GM18867 (cell line): ENCODE measurements around the gene REEP3.
"Not testable (repeated sequence)": the region's sequence is repeated elsewhere in the genome, so short reads cannot be mapped to it uniquely, and the experiment has no call there.

Experiments used
- ATAC-seq: cut with Tn5 transposase; IDR thresholded peaks from one replicate; pipeline ENCODE4 v1.9.1; 2021; ENCODE audit warnings: mild to moderate bottlenecking, moderate library complexity; ENCODE audit not compliant: unreplicated experiment

REEP3 gene

DNA sequence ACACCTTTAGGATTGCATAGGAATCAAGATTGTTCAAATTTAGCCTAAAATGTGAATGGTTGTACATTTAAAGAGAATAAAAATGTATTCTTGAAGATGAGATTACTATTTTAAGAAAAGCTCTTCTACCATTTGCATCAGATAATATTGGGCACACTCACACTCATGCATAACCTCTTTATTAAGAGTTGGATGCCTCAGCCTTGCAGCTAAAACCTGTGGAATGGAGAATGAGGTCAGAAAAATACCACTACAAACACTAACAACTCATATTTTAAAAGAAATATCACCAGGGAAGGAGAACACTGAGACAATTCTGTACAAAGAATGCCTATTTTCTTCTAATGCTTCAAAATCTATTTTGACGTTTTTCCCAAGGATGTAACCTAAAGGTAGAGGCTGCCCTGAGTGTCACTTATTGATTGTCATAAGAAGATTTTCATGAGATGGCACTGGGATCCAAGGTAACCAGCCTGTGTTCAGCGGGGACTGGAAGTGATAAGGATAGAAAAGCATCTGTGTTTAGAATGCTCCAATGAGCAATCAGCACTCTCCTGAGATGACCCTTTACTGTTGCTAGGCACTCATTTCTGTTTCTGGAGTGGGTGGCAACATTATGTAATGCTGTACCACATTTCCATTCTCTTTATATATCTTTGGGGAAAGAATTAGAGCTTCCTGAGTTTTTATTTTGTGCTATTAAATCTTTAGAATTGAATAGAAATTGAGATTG lies 26.6 kb downstream of the REEP3 start:
- no peak for ATAC-seq

GRCh38 chr10:63548860-63549259 lies 27.7 kb downstream of the REEP3 start:
- no peak for ATAC-seq

- ATAC-seq = no peak
Measured at GRCh38 chr10:63549810-63550209, 28.6 kb downstream of the REEP3 start.

GRCh38 chr10:63553031-63553430 lies 31.8 kb downstream of the REEP3 start:
- ATAC-seq = no peak

DNA sequence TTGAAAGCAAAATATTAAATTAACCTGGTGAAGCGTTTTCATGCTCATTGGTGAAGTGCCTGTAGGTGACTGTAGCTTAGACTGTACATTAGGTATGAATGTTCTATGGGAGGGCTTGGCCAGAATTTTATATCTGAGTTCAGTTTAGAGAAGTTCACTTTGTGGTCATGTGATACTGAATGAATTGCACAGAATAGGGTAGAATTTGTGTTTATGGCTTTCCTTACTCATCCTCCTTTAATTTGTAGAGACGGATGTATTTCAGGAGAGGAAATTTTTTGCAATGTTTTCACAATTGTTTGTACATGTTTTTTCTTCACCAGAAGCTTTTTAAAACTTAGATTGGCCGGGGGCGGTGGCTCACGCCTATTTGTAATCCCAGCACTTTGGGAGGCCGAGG lies 32.3 kb downstream of the REEP3 start:
- no peak for ATAC-seq

DNA sequence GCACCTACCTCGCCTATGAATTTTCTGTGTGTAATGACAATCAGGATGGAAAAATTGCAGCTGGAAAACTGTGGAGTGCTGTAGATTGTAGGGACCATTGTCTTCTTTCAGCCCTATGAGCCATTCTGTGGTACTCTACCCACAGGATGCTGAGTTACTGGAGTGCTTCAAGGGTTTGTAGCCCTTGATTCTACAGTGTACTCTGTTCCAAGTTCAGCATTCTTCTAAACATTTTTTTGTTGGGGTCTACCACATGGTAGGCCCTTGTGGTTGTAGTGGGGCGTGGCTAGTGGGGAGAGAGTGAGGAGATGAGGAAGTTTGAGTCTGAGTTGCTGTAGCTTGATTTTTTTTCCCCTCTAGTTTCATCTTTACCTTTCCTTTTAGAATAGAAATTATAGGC lies 33.5 kb downstream of the REEP3 start:
- ATAC-seq = peak; percentile 53

DNA sequence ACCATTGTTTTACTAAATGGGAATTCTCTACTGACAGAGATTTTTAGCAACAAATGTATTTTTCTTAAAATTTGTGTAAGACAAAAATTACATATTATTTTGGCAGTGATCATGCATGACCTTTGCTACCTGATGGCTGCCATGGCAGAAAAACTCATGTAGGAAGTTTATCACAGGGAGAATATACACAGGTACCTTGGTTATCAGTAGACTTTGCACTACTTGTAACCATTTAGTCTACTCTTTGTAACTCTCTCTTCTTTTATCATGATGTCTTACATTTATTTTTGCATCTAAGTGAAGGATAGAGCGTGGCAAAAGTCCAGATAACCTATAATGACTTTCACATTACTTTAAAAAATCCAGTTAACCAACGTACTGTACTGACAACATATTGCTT lies 34.1 kb downstream of the REEP3 start:
- ATAC-seq = no peak

DNA sequence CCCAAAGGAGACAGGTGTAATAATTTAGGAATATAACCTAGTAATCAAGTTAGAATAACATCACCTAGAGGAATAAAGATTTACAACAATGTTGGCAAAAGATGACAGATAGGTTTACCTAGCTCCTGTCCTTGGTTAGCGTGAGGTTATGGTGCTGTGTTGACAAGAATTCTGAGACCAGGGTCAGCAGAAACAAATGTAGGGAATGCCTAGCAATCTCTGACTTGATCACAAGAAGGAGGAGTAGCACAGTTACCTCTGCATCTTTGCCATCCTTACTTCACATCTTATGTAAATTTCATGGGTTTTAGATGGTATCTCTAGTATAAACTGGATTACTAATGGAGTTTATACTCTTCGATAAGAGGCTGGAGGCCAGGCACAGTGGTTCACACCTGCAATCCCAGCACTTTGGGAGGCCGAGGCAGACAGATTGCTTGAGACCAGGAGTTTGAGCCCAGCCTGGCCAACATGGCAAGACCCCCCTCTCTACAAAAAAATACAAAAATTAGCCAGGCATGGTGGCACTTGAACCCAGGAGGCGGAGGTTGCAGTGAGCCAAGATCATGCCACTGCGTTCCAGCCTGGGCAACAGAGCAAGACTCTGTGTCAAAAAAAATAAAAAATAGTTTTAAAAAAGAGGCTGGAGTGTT lies 37.1 kb downstream of the REEP3 start:
- ATAC-seq = no peak

GRCh38 chr10:63561341-63561740 lies 40.1 kb downstream of the REEP3 start:
- ATAC-seq = no peak

DNA sequence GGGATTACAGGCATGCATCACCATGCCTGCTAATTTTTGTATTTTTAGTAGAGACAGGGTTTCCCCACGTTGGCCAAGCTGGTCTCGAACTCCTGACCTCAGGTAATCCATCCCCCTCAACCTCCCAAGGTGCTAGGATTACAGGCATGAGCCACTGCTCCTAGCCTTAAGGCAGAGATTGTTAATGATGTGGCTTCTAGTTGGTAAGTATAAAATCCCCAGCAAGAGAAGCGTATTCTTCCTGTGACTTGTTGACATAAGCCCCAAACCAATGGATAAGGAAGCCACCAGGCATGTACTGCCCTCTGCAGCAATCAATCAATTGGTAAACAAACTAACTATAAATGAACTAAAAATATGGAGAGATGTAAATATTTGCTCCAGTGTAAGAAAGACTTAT lies 41.2 kb downstream of the REEP3 start:
- no peak for ATAC-seq

DNA sequence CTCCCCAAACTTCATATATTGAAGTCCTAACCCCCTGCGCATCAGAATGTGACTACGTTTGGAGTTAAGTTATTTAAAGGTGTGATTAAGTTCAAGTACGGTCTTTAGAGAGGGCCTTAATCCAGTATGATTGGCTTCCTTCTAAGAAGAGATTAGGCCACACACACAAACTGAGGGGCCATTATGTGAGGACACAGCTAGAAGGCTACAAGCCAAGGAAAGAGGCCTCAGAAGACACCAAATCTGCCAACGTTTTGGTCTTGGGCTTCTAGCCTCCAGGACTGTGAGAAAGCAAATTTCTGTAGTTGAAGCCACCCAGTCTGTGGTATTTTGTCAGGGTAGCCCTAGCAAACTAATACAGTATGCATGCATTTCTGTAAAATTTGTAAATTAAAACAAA lies 41.7 kb downstream of the REEP3 start:
- no peak for ATAC-seq

DNA sequence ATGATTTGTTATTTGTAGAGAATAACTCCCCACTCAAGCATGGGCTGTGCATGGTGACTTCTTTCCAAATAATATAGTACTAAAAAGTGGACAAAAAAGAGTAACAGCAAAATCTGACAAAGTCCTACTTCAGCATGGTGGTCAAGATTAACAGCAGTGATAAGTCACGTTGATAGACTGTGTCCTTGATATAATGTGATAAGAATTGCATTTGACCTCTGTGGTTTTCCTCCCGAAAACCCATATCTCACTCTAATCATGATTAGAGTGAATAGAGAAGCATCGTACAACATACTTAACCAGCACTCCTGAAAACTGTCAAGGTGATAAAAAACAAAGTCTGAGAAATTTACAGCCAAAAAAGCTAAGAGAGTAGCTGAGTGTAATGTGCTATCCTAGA lies 42.4 kb downstream of the REEP3 start:
- ATAC-seq = no peak

DNA sequence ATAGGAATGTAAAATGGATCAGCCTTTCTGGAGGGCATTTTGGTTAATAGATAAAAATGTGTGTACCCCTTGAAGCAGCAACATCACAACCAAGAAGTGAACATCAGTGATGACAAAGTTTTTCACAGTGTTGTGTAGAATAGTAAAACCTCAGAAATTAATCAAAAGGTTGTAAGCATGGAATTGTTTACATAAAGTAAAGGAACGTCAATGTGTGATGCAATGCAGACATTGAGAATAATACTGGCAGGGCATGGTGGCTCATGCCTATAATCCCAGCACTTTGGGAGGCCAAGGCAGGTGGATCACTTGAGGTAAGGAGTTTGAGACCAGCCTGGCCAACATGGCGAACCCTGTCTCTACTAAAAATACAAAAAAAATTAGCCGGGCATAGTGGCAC lies 43.5 kb downstream of the REEP3 start:
- not testable (repeated sequence) for ATAC-seq

GRCh38 chr10:63573068-63573697 lies 52.0 kb downstream of the REEP3 start:
- no peak for ATAC-seq

GRCh38 chr10:63574011-63574410 lies 52.8 kb downstream of the REEP3 start:
- no peak for ATAC-seq

- no peak for ATAC-seq
Measured at GRCh38 chr10:63576501-63576900, 55.3 kb downstream of the REEP3 start.

DNA sequence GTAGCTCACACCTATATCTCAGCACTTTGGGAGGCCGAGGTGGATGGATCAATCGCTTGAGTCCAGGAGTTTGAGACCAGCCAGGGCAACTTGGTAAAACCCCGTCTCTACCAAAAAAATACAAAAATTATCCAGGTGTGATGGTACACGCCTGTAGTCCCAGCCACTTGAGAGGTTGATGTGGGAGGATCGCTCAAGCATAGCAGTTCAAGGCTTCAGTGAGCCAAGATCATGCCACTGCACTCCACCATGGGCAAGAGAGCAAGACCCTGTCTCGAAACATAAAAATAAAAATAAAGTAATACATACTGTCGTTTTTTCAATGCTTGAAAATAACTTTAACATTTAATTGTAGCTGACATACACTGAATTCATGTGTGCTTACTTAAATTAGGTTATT lies 57.3 kb downstream of the REEP3 start:
- no peak for ATAC-seq

DNA sequence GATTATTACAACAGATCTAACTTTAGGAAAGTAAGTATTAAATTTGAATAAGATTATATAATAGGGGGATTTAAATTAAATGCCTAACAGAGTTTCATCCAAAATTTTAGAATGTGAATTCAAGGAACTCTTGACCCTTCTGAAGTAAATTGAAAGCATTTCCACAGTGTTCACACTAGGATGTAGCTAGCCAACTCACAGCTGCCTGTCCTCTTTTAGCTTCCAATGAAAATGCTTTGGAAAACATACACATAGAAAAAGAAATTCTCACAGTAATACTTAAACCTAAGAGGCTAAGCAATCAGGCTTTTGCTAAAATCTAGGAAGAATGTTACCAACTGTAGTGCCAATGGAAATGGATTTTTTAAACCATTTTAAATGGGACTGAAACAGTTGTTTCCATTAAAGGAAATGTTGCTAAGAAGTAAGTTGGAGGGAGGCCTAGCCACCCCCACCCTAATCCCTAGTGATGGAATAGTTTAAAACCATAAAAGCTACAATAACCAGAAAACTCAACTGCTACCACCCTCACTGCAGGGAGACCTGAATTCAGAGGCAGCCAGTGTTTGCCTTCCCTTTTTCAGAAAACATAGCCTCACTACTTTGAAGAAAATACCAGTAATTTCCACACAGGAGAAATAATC lies 58.3 kb downstream of the REEP3 start:
- ATAC-seq = no peak

- no peak for ATAC-seq
Measured at GRCh38 chr10:63582690-63583089, 61.5 kb downstream of the REEP3 start.

DNA sequence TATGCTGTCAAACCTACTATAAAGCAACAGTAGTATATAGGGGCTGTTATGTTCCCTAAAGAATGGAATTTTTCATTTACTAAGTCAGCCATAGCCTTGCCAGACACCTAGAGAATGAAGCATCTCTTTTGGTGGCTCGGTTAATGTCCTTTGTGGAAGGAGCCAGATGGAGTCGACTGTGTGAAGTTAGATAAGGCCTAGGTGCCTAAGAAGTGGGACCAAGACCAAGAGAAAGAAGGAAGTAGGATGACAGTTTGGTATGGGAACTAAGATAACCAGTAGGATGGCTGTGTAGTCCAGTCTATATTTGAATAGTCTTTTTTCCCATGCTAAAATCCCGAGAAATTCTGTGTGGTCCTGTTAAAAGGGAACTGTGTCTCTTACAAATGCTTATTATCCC lies 62.2 kb downstream of the REEP3 start:
- ATAC-seq = no peak

DNA sequence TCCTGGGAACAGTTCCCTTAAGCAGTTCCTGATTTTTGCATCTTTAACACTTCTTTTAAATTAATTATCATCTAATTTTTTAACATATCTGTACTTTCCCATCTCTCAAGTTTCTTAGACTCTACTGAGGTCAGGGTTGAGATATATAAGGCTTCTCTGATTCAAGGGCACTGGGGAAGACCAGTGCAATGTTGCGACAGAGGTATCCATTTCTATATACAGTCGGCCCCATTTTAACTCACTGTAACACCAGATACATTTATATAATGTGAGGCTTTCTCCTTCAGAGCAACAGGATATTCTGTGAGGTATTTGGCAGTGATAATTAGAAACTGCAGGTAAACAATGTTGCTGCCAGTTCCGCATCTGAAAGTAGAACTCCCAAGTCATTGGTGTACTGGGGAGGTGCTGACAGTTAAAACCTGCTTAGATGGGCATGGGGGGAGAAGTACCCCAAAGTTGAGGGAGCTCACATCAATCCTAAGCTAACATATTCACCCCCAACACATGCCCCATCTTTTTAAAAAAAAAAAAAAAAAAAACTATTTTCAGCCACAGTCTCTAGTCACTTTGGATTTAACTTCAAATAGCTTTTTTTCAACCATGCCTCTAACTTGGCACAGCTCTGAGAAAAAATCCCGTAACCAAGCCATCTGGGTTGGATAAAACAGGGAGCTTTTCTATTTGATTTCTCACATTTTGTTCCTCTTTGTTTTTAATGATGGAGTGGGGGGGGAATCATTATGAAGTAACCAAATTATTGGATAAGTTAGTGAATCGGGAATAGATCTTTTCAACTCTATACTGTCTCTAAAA lies 62.9 kb downstream of the REEP3 start:
- ATAC-seq = no peak
